Neural cell (in vitro differentiated cells): ENCODE measurements around the gene PLA2G4B.

Source experiments
- CTCF ChIP-seq: fragments of 450-650 bp; IDR thresholded peaks from 2 replicates; pipeline ENCODE4 v1.5.1; 2014; ENCODE audit warnings: antibody characterized with exemption, mild to moderate bottlenecking, moderate library complexity; ENCODE audit not compliant: poor library complexity, severe bottlenecking
- EP300 ChIP-seq: fragments of 450-650 bp; conservative IDR thresholded peaks from 2 replicates; pipeline ENCODE4 v1.6.1; 2014; ENCODE audit warnings: antibody characterized with exemption, mild to moderate bottlenecking, moderate library complexity; ENCODE audit not compliant: poor library complexity, severe bottlenecking
- EZH2 ChIP-seq: fragments of 200-600, 300-800 bp; shearing (Covaris generic), sonication (generic); IDR thresholded peaks from 2 replicates; pipeline ENCODE4 v1.6.1; 2014; ENCODE audit warnings: antibody characterized with exemption, low read length, borderline replicate concordance, mild to moderate bottlenecking; ENCODE audit not compliant: insufficient read depth, poor library complexity, severe bottlenecking
- MXI1 ChIP-seq: fragments of 450-650 bp; conservative IDR thresholded peaks from 2 replicates; pipeline ENCODE4 v1.6.1; 2014; ENCODE audit warnings: antibody characterized with exemption, mild to moderate bottlenecking; ENCODE audit not compliant: poor library complexity, severe bottlenecking
- POLR2AphosphoS5 ChIP-seq: IDR thresholded peaks from 2 replicates; pipeline ENCODE4 v1.6.1; 2012
- RAD21 ChIP-seq: fragments of 450-650 bp; conservative IDR thresholded peaks from 2 replicates; pipeline ENCODE4 v1.6.1; 2014; ENCODE audit warnings: antibody characterized with exemption, mild to moderate bottlenecking, moderate library complexity
- REST ChIP-seq: IDR thresholded peaks from 2 replicates; pipeline ENCODE4 v1.6.1; 2012; ENCODE audit warnings: borderline replicate concordance
- SMC3 ChIP-seq: fragments of 450-650 bp; conservative IDR thresholded peaks from 2 replicates; pipeline ENCODE4 v1.6.1; 2014; ENCODE audit warnings: antibody characterized with exemption, mild to moderate bottlenecking, moderate library complexity; ENCODE audit not compliant: poor library complexity
- TAF1 ChIP-seq: IDR thresholded peaks from 2 replicates; pipeline ENCODE4 v1.6.1; 2012; ENCODE audit warnings: low read depth

GRCh38 chr15:41856716-41857115 is 18.1 kb downstream of the PLA2G4B start:
- no peak for TF ChIP-seq CTCF
- TF ChIP-seq REST, result no peak
- no peak for TF ChIP-seq EZH2
- TF ChIP-seq RAD21, result no peak
- no peak for TF ChIP-seq SMC3
- TF ChIP-seq EP300, result no peak
- TF ChIP-seq POLR2AphosphoS5, result no peak
- TF ChIP-seq MXI1, result no peak
- TF ChIP-seq TAF1, result no peak
